HepG2 (cell line): Measurements from ENCODE around the gene NOC2L. TPM values are rescaled to one million over a fixed set of nuclear protein-coding genes. Genes with fewer than 3 reads are reported as not detected.

Source experiments
- GATAD1 ChIP-seq: IDR thresholded peaks from 2 replicates; pipeline ENCODE4 v1.6.1; 2016; ENCODE audit warnings: missing genetic modification reagents, missing compliant biosample characterization
- HNRNPLL ChIP-seq: fragments of 200-400 bp; formaldehyde crosslinking; IDR thresholded peaks from 2 replicates; pipeline ENCODE4 v1.6.1; 2017; ENCODE audit warnings: mild to moderate bottlenecking, low read depth, low read length; ENCODE audit not compliant: poor library complexity, severe bottlenecking
- KLF6 ChIP-seq: IDR thresholded peaks from 2 replicates; pipeline ENCODE4 v1.8.0; 2016; ENCODE audit warnings: missing biosample characterization, missing genetic modification reagents
- MATR3 ChIP-seq: sonication (generic); formaldehyde crosslinking; IDR thresholded peaks from 2 replicates; pipeline ENCODE4 v1.4.0; 2020; ENCODE audit warnings: missing genetic modification reagents
- U2AF2 ChIP-seq: fragments of 200-400 bp; formaldehyde crosslinking; IDR thresholded peaks from 2 replicates; pipeline ENCODE4 v1.6.1; 2017; ENCODE audit warnings: low read depth, mild to moderate bottlenecking, low read length
- ZNF10 ChIP-seq: sonication (generic); formaldehyde crosslinking; IDR thresholded peaks from 2 replicates; pipeline ENCODE4 v1.4.0; 2020; ENCODE audit warnings: mild to moderate bottlenecking, low read depth, missing genetic modification reagents, borderline replicate concordance
- ZNF674 ChIP-seq: sonication (generic); formaldehyde crosslinking; IDR thresholded peaks from 2 replicates; pipeline ENCODE4 v1.5.0; 2020; ENCODE audit warnings: low read depth, mild to moderate bottlenecking, missing genetic modification reagents
- polyA plus RNA-seq, 8 experiments: library from polyadenylated mRNA; depleted of rRNA in 3 of 8; stranded (reverse) in 7 of 8; unstranded in 1 of 8; fragments of >200 nt; fragmentation: Illumina TruSeq in 4 of 8; extraction: Trizol in 4 of 8; gene quantifications; 2 replicates each; pipeline versions ENCODE4 v1.2.1 to v1.2.3, GENCODE V29; 2011 to 2016; ENCODE audit warnings: low read depth in 4 of 8, missing spikeins in 1 of 8, mixed read lengths in 1 of 8; ENCODE audit not compliant: insufficient read depth in 1 of 8
- total RNA-seq, 5 experiments: library from RNA; depleted of rRNA; stranded (reverse); fragments of >200 nt; fragmentation: Illumina TruSeq; extraction: Trizol; gene quantifications; 2 replicates each; pipeline ENCODE4 v1.2.3, GENCODE V29; 2016; ENCODE audit warnings: low read depth in 1 of 5
- TF ChIP-seq, protein P1 (sequence below): sonication (generic); formaldehyde crosslinking; IDR thresholded peaks from 2 replicates; pipeline ENCODE4 v1.4.0; 2020; ENCODE audit warnings: mild to moderate bottlenecking, missing genetic modification reagents
- TF ChIP-seq, protein P2 (sequence below): sonication (generic); formaldehyde crosslinking; IDR thresholded peaks from 2 replicates; pipeline ENCODE4 v1.9.0; 2021; ENCODE audit warnings: missing genetic modification reagents, borderline replicate concordance
- TF ChIP-seq, protein P3 (sequence below): sonication (generic); formaldehyde crosslinking; conservative IDR thresholded peaks from 2 replicates; pipeline ENCODE4 v1.4.0; 2020; ENCODE audit warnings: missing genetic modification reagents
- TF ChIP-seq, protein P4 (sequence below): sonication (generic); formaldehyde crosslinking; IDR thresholded peaks from 2 replicates; pipeline ENCODE4 v1.8.1; 2022; ENCODE audit warnings: low read depth, mild to moderate bottlenecking, missing genetic modification reagents
- TF ChIP-seq, protein P5 (sequence below): IDR thresholded peaks from 2 replicates; pipeline ENCODE4 v1.4.0; 2020; ENCODE audit warnings: mild to moderate bottlenecking, missing genetic modification reagents
- TF ChIP-seq, protein P6 (sequence below): IDR thresholded peaks from 2 replicates; pipeline ENCODE4 v1.6.1; 2012; ENCODE audit warnings: low read depth, low read length, improper control_type of control experiment

The NOC2L gene
- total and polyA plus RNA-seq, 2 of the 13 experiments (the other 11 are each of a cell fraction or from before 2014, with no cell fraction given), result 32.0 to 103 TPM

DNA sequence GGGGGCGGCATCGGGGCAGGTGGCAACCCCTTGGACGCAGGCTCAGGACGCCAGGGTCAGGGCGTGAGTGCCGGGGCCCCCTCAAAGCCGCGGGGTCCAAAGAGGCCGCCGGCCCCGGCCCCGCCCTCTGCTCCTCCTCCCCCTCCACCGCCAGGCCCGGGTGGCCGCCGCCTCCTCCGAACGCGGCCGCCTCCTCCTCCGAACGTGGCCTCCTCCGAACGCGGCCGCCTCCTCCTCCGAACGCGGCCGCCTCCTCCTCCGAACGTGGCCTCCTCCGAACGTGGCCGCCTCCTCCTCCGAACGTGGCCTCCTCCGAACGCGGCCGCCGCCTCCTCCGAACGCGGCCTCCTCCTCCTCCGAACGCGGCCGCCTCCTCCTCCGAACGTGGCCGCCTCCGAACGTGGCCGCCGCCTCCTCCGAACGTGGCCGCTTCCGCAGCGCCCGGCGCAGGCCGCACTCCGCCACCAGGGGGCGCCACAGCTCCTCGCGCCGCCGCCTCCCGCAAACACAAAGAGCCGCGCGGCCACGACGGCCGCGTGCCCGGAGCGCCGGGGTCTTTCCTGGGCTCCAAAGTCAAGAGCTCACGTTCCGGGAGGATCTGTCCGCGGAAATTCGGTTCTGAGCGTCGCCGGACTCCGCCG lies 54.6 kb downstream of the NOC2L start (continued):
- no peak for TF ChIP-seq ZNF674 (CRISPR knock-in tag)
- TF ChIP-seq, protein P1, sequence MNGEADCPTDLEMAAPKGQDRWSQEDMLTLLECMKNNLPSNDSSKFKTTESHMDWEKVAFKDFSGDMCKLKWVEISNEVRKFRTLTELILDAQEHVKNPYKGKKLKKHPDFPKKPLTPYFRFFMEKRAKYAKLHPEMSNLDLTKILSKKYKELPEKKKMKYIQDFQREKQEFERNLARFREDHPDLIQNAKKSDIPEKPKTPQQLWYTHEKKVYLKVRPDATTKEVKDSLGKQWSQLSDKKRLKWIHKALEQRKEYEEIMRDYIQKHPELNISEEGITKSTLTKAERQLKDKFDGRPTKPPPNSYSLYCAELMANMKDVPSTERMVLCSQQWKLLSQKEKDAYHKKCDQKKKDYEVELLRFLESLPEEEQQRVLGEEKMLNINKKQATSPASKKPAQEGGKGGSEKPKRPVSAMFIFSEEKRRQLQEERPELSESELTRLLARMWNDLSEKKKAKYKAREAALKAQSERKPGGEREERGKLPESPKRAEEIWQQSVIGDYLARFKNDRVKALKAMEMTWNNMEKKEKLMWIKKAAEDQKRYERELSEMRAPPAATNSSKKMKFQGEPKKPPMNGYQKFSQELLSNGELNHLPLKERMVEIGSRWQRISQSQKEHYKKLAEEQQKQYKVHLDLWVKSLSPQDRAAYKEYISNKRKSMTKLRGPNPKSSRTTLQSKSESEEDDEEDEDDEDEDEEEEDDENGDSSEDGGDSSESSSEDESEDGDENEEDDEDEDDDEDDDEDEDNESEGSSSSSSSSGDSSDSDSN (CRISPR knock-in tag), result peak; percentile 56; the same call in 1 of the 2 replicates
- TF ChIP-seq, protein P2, sequence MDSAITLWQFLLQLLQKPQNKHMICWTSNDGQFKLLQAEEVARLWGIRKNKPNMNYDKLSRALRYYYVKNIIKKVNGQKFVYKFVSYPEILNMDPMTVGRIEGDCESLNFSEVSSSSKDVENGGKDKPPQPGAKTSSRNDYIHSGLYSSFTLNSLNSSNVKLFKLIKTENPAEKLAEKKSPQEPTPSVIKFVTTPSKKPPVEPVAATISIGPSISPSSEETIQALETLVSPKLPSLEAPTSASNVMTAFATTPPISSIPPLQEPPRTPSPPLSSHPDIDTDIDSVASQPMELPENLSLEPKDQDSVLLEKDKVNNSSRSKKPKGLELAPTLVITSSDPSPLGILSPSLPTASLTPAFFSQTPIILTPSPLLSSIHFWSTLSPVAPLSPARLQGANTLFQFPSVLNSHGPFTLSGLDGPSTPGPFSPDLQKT (CRISPR knock-in tag), result no peak
- TF ChIP-seq, protein P3, sequence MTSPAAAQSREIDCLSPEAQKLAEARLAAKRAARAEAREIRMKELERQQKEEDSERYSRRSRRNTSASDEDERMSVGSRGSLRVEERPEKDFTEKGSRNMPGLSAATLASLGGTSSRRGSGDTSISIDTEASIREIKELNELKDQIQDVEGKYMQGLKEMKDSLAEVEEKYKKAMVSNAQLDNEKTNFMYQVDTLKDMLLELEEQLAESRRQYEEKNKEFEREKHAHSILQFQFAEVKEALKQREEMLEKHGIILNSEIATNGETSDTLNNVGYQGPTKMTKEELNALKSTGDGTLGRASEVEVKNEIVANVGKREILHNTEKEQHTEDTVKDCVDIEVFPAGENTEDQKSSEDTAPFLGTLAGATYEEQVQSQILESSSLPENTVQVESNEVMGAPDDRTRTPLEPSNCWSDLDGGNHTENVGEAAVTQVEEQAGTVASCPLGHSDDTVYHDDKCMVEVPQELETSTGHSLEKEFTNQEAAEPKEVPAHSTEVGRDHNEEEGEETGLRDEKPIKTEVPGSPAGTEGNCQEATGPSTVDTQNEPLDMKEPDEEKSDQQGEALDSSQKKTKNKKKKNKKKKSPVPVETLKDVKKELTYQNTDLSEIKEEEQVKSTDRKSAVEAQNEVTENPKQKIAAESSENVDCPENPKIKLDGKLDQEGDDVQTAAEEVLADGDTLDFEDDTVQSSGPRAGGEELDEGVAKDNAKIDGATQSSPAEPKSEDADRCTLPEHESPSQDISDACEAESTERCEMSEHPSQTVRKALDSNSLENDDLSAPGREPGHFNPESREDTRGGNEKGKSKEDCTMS (CRISPR knock-in tag), result no peak
- TF ChIP-seq, protein P4, sequence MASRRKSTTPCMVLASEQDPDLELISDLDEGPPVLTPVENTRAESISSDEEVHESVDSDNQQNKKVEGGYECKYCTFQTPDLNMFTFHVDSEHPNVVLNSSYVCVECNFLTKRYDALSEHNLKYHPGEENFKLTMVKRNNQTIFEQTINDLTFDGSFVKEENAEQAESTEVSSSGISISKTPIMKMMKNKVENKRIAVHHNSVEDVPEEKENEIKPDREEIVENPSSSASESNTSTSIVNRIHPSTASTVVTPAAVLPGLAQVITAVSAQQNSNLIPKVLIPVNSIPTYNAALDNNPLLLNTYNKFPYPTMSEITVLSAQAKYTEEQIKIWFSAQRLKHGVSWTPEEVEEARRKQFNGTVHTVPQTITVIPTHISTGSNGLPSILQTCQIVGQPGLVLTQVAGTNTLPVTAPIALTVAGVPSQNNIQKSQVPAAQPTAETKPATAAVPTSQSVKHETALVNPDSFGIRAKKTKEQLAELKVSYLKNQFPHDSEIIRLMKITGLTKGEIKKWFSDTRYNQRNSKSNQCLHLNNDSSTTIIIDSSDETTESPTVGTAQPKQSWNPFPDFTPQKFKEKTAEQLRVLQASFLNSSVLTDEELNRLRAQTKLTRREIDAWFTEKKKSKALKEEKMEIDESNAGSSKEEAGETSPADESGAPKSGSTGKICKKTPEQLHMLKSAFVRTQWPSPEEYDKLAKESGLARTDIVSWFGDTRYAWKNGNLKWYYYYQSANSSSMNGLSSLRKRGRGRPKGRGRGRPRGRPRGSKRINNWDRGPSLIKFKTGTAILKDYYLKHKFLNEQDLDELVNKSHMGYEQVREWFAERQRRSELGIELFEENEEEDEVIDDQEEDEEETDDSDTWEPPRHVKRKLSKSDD (CRISPR knock-in tag), result peak; percentile 70; the same call in 1 of the 2 replicates
- TF ChIP-seq MATR3, result no peak
- no peak for TF ChIP-seq U2AF2
- TF ChIP-seq GATAD1 (CRISPR knock-in tag), result peak; percentile 51
- TF ChIP-seq, protein P5, sequence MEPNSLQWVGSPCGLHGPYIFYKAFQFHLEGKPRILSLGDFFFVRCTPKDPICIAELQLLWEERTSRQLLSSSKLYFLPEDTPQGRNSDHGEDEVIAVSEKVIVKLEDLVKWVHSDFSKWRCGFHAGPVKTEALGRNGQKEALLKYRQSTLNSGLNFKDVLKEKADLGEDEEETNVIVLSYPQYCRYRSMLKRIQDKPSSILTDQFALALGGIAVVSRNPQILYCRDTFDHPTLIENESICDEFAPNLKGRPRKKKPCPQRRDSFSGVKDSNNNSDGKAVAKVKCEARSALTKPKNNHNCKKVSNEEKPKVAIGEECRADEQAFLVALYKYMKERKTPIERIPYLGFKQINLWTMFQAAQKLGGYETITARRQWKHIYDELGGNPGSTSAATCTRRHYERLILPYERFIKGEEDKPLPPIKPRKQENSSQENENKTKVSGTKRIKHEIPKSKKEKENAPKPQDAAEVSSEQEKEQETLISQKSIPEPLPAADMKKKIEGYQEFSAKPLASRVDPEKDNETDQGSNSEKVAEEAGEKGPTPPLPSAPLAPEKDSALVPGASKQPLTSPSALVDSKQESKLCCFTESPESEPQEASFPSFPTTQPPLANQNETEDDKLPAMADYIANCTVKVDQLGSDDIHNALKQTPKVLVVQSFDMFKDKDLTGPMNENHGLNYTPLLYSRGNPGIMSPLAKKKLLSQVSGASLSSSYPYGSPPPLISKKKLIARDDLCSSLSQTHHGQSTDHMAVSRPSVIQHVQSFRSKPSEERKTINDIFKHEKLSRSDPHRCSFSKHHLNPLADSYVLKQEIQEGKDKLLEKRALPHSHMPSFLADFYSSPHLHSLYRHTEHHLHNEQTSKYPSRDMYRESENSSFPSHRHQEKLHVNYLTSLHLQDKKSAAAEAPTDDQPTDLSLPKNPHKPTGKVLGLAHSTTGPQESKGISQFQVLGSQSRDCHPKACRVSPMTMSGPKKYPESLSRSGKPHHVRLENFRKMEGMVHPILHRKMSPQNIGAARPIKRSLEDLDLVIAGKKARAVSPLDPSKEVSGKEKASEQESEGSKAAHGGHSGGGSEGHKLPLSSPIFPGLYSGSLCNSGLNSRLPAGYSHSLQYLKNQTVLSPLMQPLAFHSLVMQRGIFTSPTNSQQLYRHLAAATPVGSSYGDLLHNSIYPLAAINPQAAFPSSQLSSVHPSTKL (CRISPR knock-in tag), result peak; percentile 44
- TF ChIP-seq ZNF10 (CRISPR knock-in tag), result no peak
- TF ChIP-seq, protein P6, sequence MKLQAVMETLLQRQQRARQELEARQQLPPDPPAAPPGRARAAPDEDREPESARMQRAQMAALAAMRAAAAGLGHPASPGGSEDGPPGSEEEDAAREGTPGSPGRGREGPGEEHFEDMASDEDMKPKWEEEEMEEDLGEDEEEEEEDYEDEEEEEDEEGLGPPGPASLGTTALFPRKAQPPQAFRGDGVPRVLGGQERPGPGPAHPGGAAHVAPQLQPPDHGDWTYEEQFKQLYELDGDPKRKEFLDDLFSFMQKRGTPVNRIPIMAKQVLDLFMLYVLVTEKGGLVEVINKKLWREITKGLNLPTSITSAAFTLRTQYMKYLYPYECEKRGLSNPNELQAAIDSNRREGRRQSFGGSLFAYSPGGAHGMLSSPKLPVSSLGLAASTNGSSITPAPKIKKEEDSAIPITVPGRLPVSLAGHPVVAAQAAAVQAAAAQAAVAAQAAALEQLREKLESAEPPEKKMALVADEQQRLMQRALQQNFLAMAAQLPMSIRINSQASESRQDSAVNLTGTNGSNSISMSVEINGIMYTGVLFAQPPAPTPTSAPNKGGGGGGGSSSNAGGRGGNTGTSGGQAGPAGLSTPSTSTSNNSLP, result no peak
- 0 out of 2 replicates have a peak, but pooled peaks have one; percentile 24 for TF ChIP-seq KLF6 (CRISPR knock-in tag)
- peak; percentile 53 for TF ChIP-seq HNRNPLL
